Adipocyte (in vitro differentiated cells): Measurements from ENCODE around the gene PAQR9.

Source experiments
- DNase-seq: peaks from one replicate; pipeline ENCODE4 v3.0.0-alpha.2; 2015; ENCODE audit warnings: low read depth
- H3K27me3 ChIP-seq: replicated peaks from 2 replicates; pipeline ENCODE4 v1.7.0; 2013; ENCODE audit warnings: mild to moderate bottlenecking, low read length, moderate library complexity; ENCODE audit not compliant: control insufficient read depth, insufficient read depth
- H3K36me3 ChIP-seq: 2 replicates; pipeline ENCODE4 v1.7.0; 2013; ENCODE audit warnings: low read length, mild to moderate bottlenecking, moderate library complexity; ENCODE audit not compliant: control insufficient read depth, insufficient read depth, severe bottlenecking
- H3K4me1 ChIP-seq: 2 replicates; pipeline ENCODE4 v1.7.0; 2013; ENCODE audit warnings: mild to moderate bottlenecking, low read length, moderate library complexity; ENCODE audit not compliant: control insufficient read depth, insufficient read depth
- H3K4me3 ChIP-seq: 2 replicates; pipeline ENCODE4 v1.7.0; 2013; ENCODE audit warnings: mild to moderate bottlenecking, low read length, moderate library complexity
- H3K9ac ChIP-seq: 2 replicates; pipeline ENCODE4 v1.7.0; 2013; ENCODE audit warnings: mild to moderate bottlenecking, low read length, moderate library complexity
- H3K9me3 ChIP-seq: 2 replicates; pipeline ENCODE4 v1.7.0; 2013; ENCODE audit warnings: mild to moderate bottlenecking, low read length, moderate library complexity; ENCODE audit not compliant: control insufficient read depth

Gene PAQR9

DNA sequence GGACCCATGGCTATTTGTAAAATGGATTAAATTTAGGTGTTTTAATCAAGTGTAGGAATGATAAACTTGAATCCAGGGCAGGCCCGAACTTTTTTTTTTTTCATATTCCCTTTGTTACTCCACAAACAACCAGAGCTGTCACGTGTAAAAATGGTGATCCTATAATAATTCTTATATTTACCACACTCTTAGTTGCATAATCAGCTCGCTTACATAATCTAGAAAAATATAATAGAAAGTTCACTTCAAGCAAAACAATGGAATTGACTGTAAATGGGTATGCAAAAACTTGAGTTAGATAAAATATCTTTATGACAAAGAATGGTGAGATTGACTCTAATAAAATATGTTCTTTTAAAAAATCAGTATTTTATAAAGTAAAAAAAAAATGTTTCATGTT is 2.1 kb upstream of the PAQR9 start:
- no peak overlapping the region for H3K4me3 ChIP-seq
- peaks cover 3% of the 10 kb centered on the region for H3K4me1 ChIP-seq
- peaks cover 9% of the 10 kb centered on the region for H3K27me3 ChIP-seq
- no peak for DNase-seq
- H3K36me3 ChIP-seq = no peaks in the 10 kb centered on the region
- H3K9me3 ChIP-seq = no peaks in the 10 kb centered on the region
- H3K9ac ChIP-seq = no peak overlapping the region

DNA sequence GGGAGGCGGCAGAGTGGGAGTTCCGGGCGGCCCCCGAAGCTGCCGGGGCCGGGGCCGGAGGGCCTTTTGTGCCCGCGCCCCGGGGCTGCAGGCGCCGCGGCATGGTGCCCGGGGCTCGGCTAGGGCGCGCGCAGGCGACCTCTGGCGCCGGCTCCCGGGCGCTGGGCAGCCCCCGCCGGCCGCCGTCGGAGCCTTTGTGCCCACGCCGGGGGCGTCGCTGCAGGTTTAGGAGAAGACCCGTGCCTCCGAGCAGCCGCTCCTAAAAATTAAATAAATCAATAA is 299 bp downstream of the PAQR9 start:
- no peaks in the 10 kb centered on the region for H3K36me3 ChIP-seq
- no peaks in the 10 kb centered on the region for H3K9me3 ChIP-seq
- H3K9ac ChIP-seq = no peak overlapping the region
- peaks cover 9% of the 10 kb centered on the region for H3K27me3 ChIP-seq
- no peak for DNase-seq
- H3K4me3 ChIP-seq = peak overlapping the region; percentile 72
- H3K4me1 ChIP-seq = peaks cover 3% of the 10 kb centered on the region

DNA sequence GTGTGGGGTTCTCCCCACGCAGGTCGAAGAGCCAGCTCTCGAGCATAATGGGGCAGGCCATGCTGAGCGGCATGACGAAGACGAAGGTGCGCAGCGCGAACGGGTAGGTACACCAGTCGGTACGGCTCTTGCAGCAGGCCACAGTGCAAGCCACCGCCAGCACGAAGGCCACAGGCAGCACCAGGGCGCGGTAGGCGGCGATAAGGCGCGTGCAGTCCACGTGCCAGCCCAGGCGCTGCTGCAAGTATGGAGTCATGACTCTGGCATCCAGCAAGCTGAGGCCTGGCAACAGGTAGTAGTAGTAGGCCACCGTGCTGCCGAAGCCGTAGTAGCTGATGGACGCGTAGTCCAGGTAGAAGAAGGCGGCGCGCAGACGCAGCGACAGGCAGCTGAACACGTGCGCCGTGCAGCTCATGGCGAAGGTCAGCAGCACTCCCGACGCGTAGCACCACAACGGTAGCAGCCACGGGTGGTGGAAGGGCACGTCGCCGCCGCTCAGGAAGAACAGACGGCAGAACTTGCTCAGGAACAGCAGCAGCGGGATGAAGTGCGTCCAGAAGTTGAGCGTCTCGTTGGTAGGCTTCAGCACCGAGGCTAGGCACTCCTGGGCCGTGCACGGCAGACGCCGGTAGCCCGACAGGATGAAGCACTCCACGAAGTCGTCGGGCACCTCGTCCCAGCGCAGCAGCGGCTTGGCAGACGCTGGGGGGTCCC is 797 bp downstream of the PAQR9 start:
- H3K27me3 ChIP-seq = peaks cover 9% of the 10 kb centered on the region
- no peak for DNase-seq
- no peaks in the 10 kb centered on the region for H3K9me3 ChIP-seq
- H3K4me3 ChIP-seq = peak overlapping the region; percentile 72
- peaks cover 3% of the 10 kb centered on the region for H3K4me1 ChIP-seq
- H3K36me3 ChIP-seq = no peaks in the 10 kb centered on the region
- H3K9ac ChIP-seq = no peak overlapping the region

DNA sequence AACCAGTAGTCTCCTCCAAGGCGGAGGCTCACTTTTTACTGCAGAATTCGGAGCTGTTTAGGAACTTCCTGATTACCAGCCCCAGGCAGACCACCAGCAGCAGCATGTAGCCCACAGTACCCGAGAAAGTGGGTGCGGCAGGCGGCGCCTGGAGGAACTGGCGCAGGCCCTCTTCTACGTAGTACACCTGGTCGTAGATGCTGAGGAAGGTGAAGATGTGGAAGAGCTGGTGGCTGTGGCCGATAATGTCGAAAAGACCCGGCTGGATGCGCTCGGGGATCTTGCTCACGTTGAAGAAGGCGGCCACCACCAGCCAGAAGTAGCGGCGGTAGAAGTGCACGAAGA is 1.3 kb downstream of the PAQR9 start:
- DNase-seq = no peak
- Histone ChIP-seq H3K4me3 (no peak overlapping the region), H3K27me3 (peaks cover 9% of the 10 kb centered on the region), H3K4me1 (peaks cover 3% of the 10 kb centered on the region), H3K9me3 (no peaks in the 10 kb centered on the region), H3K36me3 (no peaks in the 10 kb centered on the region), H3K9ac (no peak overlapping the region)

DNA sequence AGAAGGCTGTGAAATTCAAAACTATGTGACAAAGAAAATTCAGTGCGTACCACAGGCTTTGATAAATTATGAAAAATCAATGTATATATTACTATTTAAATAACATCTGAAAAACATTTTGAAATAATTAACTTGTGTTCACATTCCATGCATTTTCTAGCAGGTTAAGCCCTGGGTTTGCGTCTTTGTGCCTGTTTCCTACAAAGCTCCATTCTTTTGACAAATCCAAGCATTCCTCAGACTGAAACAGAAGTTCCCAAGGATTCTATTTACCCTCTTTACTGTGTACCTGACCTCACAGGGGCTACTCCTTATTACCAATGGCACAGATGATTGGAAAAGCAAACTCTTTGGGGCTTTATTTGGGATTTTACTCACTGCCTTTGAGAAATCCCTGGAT is 1.9 kb downstream of the PAQR9 start:
- H3K4me1 ChIP-seq = peaks cover 3% of the 10 kb centered on the region
- no peaks in the 10 kb centered on the region for H3K36me3 ChIP-seq
- H3K9ac ChIP-seq = no peak overlapping the region
- DNase-seq = no peak
- H3K9me3 ChIP-seq = no peaks in the 10 kb centered on the region
- H3K27me3 ChIP-seq = peaks cover 9% of the 10 kb centered on the region
- H3K4me3 ChIP-seq = no peak overlapping the region

DNA sequence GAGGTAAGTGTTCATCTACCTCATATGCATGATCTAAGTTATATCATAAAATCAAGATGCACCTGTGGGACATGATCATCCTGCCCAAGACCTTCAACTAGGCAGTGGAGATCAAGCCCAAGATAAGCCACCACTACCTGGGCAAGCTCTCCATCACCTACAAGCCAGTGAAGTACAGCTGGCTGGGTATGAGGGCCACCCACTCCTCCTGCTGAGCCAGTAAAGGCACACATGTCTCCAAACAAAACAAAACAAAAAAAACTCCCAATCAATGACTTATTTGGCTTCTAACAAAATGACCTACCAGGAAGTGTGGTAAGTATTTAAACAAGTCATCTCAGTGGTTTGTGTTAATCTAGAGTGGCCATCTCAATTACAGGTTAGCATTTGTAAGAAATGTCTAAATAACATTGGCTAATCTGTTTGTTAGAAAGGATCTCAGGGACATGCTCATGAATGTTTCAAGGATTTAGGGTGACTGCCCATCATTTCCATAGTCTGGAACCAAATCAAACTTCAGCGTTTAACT is 3.1 kb downstream of the PAQR9 start:
- Histone ChIP-seq H3K27me3 (peaks cover 9% of the 10 kb centered on the region), H3K9me3 (no peaks in the 10 kb centered on the region), H3K4me3 (no peak overlapping the region), H3K4me1 (peaks cover 3% of the 10 kb centered on the region), H3K9ac (no peak overlapping the region), H3K36me3 (no peaks in the 10 kb centered on the region)
- DNase-seq = no peak

DNA sequence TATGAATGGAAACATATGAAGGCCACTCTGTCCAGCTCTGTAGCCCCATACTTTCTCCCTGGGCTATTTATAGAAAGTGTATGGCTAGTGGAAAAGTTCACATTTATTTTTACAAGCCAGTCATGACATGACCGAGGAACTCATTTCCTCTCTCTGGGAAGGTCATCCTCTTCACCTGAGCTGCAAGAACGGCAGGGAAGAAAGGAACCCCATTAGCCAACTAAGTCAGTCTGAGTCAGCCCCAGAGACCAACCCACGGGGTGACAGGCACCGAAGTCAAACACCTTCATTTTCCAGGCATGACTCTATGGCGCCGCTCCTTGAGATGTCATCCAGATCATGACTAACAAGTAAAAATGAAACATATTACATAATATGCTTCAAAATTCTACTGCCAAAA is 4.8 kb downstream of the PAQR9 start:
- no peak for DNase-seq
- Histone ChIP-seq H3K9ac (no peak overlapping the region), H3K27me3 (peaks cover 7% of the 10 kb centered on the region), H3K9me3 (no peaks in the 10 kb centered on the region), H3K4me3 (no peak overlapping the region), H3K36me3 (no peaks in the 10 kb centered on the region), H3K4me1 (no peaks in the 10 kb centered on the region)

DNA sequence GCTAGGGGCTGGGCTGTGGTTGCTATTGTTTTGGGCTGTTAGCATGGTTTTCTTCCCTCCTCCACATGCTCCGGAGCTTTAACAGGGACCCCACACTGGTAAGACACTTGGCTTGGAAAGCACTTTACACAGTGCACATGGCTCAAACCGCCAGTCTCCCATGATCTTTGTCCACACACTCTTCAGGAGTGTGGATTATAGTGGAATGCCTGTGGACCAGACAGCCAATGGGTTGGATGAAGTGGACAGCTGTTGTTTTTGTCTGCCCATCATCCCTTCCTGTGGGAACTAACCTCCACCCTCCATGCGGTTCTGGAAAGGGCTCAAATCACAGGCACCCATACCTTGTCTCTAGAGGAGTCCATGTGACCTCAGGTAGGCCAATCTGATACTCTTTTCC is 10.0 kb downstream of the PAQR9 start:
- Histone ChIP-seq H3K9ac (no peak overlapping the region), H3K27me3 (peaks cover 3% of the 10 kb centered on the region), H3K4me1 (no peaks in the 10 kb centered on the region), H3K36me3 (no peaks in the 10 kb centered on the region), H3K9me3 (no peaks in the 10 kb centered on the region), H3K4me3 (no peak overlapping the region)
- DNase-seq = no peak

DNA sequence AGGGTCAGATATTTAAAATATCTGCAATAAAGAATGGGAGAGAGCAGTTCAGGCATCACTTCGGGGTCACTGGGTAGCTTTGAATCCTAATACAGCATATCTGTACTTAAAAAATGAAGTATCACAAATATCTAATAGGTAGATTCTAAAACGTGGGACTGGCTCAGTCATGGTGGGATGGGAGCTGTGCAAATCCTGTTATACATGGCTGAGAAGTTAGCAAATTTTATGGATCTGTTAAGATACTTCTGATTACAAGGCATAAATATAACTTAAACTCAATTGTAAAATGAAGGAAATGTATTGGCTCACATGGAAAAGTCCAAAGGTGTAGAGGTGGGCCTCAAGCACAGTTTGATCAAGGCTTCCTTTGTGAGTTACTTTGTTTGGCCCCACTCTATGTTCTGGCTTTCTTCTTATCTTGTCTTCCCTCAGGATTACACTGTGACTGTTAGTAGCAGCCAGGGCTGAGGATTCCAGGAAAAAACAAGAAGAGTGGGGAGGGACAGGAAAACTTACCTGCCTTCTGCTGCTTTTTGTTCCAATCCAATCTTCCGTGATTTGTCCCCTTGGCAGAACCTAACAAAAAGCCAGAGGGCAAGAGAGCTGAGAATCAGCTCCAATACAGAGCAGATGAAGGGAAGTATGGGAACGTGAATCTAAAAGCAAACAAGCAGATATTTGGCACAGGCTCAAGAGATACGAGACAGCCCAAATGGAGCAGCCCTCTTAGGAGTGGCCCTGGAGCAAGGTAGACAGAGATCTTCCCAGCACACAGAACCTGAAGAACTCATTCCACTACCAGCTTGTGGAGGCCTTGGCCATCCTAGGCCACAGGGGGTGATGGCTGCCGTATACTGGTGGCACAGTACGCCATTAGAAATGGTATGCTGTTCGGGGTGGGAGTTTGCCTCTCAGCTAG is 10.9 kb downstream of the PAQR9 start:
- H3K4me3 ChIP-seq = no peak overlapping the region
- peaks cover 8% of the 10 kb centered on the region for H3K27me3 ChIP-seq
- H3K9ac ChIP-seq = no peak overlapping the region
- H3K36me3 ChIP-seq = no peaks in the 10 kb centered on the region
- no peaks in the 10 kb centered on the region for H3K9me3 ChIP-seq
- no peaks in the 10 kb centered on the region for H3K4me1 ChIP-seq
- no peak for DNase-seq

DNA sequence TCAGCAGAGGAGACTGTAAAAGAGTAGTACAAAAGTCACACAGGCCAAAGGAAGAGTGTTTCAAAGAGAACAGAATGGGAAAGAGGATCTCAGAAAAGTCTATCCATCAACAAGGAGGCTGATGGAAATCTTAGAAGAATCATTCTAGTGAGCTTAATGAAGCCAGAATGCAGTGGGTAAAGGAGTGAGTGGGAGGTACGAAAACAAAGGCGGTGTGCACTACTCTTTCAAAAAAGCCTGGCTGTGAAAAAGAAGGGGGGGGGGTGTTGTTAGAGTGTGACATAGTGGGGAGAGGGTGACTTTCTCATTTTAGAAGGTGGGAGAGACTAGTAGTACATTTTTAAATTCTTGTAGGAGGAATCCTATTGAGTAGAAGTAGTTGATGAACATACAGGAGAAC is 11.7 kb downstream of the PAQR9 start:
- H3K36me3 ChIP-seq = no peaks in the 10 kb centered on the region

DNA sequence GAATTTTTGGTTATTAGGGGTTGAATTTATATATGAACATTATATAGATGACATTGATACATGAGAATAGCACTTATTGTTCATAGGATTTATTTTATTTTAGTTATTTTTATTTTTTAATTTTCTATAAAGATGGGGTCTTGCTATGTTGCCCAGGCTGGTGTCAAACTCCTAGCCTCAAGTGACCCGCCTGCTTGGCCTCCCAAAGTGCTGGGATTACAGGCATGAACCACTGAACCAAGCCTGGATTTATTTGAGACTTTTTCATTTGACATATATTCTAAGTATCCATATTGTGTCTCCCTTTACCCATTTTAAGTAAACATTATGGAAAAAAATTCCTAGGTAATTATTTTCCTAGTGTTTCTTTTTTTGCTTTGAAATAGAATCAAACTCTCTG is 12.5 kb downstream of the PAQR9 start:
- Histone ChIP-seq H3K36me3 (no peaks in the 10 kb centered on the region), H3K9ac (no peak overlapping the region), H3K4me3 (no peak overlapping the region), H3K27me3 (peaks cover 15% of the 10 kb centered on the region), H3K9me3 (no peaks in the 10 kb centered on the region), H3K4me1 (no peaks in the 10 kb centered on the region)
- no peak for DNase-seq

More for the DNA sequence above, 11.7 kb downstream of the PAQR9 start:
- H3K27me3 ChIP-seq = peaks cover 15% of the 10 kb centered on the region
- no peak overlapping the region for H3K4me3 ChIP-seq
- no peak overlapping the region for H3K9ac ChIP-seq
- no peak for DNase-seq
- no peaks in the 10 kb centered on the region for H3K4me1 ChIP-seq
- H3K9me3 ChIP-seq = no peaks in the 10 kb centered on the region
